Upper lobe of right lung (tissue), 1 donor: ENCODE data around the gene IRGC. TPM values are rescaled to one million over a fixed set of nuclear protein-coding genes. Genes with fewer than 3 reads are reported as not detected.

Experiments
- ATAC-seq: fragments of 200-7000 bp; cut with Tn5 transposase; one replicate; pipeline ENCODE4 v1.9.1; 2020; ENCODE audit warnings: mild to moderate bottlenecking, moderate library complexity
- DNase-seq: peaks from one replicate; pipeline ENCODE4 v3.0.0-alpha.2; 2020
- H3K27ac ChIP-seq: fragments of 200-600 bp; one replicate; pipeline ENCODE4 v1.8.0; 2022
- H3K27me3 ChIP-seq: fragments of 200-600 bp; one replicate; pipeline ENCODE4 v1.8.0; 2022; ENCODE audit warnings: mild to moderate bottlenecking
- H3K36me3 ChIP-seq: fragments of 200-600 bp; one replicate; pipeline ENCODE4 v1.8.0; 2022
- H3K4me1 ChIP-seq: fragments of 200-600 bp; one replicate; pipeline ENCODE4 v1.8.0; 2022
- H3K4me3 ChIP-seq: fragments of 200-600 bp; one replicate; pipeline ENCODE4 v1.8.0; 2022; ENCODE audit warnings: mild to moderate bottlenecking
- H3K9me3 ChIP-seq: fragments of 200-600 bp; one replicate; pipeline ENCODE4 v1.8.0; 2022
- CTCF ChIP-seq: fragments of 200-600 bp; IDR thresholded peaks from one replicate; pipeline ENCODE4 v1.8.0; 2022; ENCODE audit warnings: antibody characterized with exemption
- intact Hi-C: fragments of 100-400 bp; cut with DNase I; formaldehyde crosslinking; loops from one replicate; pipeline ENCODE4 v1.11.0; 2022
- total RNA-seq: library from RNA; stranded (reverse); fragmentation: NEBNext Ultra II Directional; extraction: Animal tissue kit (Norgen Biotek cat#: 25700); gene quantifications from one replicate; pipeline ENCODE4 v1.2.1, GENCODE V29; 2021
- donor health status: DM: no; HTN: yes; CAD: no; lungs with severe emphysema.

The IRGC gene
- total RNA-seq, 1 donor from 2014 or later: not detected

GRCh38 chr19:43726736-43727592 is 11.1 kb downstream of the IRGC start:
- H3K27me3 ChIP-seq: no peaks in the 10 kb centered on the region
- ATAC-seq (peak; percentile 25), DNase-seq (no peak)
- intact Hi-C loops: no loop called here
- peaks cover 36% of the 10 kb centered on the region for H3K36me3 ChIP-seq
- H3K27ac ChIP-seq: no peak overlapping the region
- no peak overlapping the region for H3K4me3 ChIP-seq
- no peaks in the 10 kb centered on the region for H3K9me3 ChIP-seq
- peaks cover 4% of the 10 kb centered on the region for H3K4me1 ChIP-seq
- TF ChIP-seq CTCF: no peak

GRCh38 chr19:43727593-43727853 is 11.6 kb downstream of the IRGC start:
- intact Hi-C loops: no loop called here
- Histone ChIP-seq H3K27me3 (no peaks in the 10 kb centered on the region), H3K9me3 (no peaks in the 10 kb centered on the region), H3K36me3 (peaks cover 41% of the 10 kb centered on the region), H3K4me3 (no peak overlapping the region), H3K27ac (no peak overlapping the region), H3K4me1 (peaks cover 9% of the 10 kb centered on the region)
- ATAC-seq: no peak
- DNase-seq: no peak
- no peak for TF ChIP-seq CTCF

GRCh38 chr19:43729919-43730318 is 14.0 kb downstream of the IRGC start:
- intact Hi-C loops: no loop called here
- Histone ChIP-seq H3K9me3 (no peaks in the 10 kb centered on the region), H3K4me1 (peaks cover 9% of the 10 kb centered on the region), H3K27me3 (no peaks in the 10 kb centered on the region), H3K4me3 (no peak overlapping the region), H3K27ac (no peak overlapping the region), H3K36me3 (peaks cover 56% of the 10 kb centered on the region)
- ATAC-seq: no peak
- DNase-seq: no peak
- TF ChIP-seq CTCF: no peak

GRCh38 chr19:43731346-43731745 is 15.5 kb downstream of the IRGC start:
- Histone ChIP-seq H3K4me3 (no peak overlapping the region), H3K27ac (no peak overlapping the region), H3K36me3 (peaks cover 64% of the 10 kb centered on the region), H3K9me3 (no peaks in the 10 kb centered on the region), H3K27me3 (no peaks in the 10 kb centered on the region), H3K4me1 (peaks cover 9% of the 10 kb centered on the region)
- no peak for DNase-seq
- intact Hi-C loops: no loop called here
- no peak for TF ChIP-seq CTCF
- peak; percentile 4 for ATAC-seq

- no peak for DNase-seq
- peak; percentile 22 for ATAC-seq
- peaks cover 9% of the 10 kb centered on the region for H3K4me1 ChIP-seq
Measured at GRCh38 chr19:43731846-43732245, 16.0 kb downstream of the IRGC start.

More at GRCh38 chr19:43731846-43732245, 16.0 kb downstream of the IRGC start:
- Histone ChIP-seq H3K27ac (no peak overlapping the region), H3K36me3 (peaks cover 69% of the 10 kb centered on the region), H3K9me3 (no peaks in the 10 kb centered on the region), H3K4me3 (no peak overlapping the region), H3K27me3 (no peaks in the 10 kb centered on the region)
- no peak for TF ChIP-seq CTCF
- intact Hi-C loops: no loop called here
